Activated gamma-delta T cell treated with anti-CD3 and anti-CD28 coated beads, Interleukin-2, amount 50 U/mL, for 16 hours (primary cell): ENCODE data around the gene TNIP1.

ENCODE experiments used
- DNase-seq: peaks from one replicate; pipeline ENCODE4 v3.0.0-alpha.2; 2020; ENCODE audit warnings: low read depth

Gene TNIP1

DNA sequence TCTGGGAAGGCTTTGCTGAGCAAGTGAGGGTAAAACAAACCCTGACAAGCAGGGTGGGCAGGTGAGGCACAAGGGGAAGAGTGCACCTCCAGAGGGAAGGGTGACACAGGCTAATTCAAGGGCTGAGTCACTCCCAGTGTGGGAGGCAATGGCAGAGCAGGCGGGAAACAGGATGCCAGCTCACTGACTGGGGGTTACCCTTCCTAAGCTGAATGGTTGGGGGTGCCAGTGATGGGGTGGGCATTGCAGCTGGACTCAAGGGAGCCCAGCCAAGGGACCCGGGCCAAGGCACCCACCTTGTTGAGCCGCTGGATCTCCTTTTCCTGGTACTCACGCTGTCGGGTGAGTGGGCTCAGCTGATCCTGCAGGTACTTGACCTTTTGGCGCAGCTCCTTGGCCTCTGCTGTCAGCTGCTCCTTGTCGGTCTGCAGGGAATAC is 42.0 kb downstream of the TNIP1 start:
- no peak for DNase-seq

DNA sequence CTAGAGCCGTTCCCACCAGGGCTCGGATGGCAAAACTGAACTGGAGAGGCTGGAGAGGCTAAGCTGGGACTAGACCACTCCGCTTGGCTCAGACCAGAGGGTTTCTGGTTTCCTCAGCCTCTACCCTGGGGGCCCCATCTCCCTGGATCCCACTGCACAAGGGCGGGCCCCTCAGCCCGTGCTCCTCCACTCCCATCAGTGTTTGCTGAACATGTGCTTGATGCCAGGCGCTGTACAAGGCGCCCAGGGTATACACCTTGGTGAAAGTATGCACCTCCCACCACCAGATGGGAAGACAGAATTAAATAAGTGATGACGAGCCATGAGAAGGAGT is 42.5 kb downstream of the TNIP1 start:
- no peak for DNase-seq

DNA sequence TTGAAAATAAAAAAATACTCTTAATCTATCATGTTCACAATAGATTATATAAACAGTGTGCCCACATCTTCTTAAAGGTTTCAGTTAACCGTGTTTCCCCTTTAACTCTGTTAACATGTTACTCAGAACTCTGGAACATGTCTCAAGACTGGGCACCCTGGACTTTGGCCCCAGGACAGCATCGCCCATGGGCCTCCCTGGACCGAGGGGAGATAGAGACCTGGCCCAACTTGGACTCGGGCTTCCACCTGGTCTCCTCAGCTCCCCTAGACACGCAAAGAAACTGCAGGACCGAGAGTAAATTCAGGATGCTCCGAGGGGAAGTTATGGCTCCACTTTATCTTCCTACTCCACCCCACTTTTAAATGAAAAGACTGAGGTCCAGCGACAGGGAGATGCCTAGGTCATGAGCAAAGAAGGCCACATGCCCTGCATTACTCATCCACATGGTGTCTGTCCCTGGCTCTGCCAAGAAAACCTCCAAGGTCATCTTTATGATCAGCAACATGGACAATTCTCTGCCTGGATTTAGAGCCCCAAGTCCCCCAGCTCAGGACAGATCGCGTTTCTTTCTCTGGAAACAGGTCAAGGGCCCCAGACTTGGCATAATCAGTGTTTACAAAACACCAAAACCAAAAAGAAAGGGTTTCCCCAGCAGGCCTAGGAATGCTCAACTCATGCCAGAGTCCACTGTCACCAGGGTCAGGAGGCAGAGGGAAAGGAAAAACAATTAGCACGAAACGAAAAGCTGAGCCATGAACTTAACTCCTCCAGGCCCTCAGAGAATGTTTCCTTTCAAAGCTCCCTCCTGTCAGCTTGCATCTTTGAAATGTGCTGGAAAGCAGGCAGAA is 43.0 kb downstream of the TNIP1 start:
- DNase-seq = no peak

DNA sequence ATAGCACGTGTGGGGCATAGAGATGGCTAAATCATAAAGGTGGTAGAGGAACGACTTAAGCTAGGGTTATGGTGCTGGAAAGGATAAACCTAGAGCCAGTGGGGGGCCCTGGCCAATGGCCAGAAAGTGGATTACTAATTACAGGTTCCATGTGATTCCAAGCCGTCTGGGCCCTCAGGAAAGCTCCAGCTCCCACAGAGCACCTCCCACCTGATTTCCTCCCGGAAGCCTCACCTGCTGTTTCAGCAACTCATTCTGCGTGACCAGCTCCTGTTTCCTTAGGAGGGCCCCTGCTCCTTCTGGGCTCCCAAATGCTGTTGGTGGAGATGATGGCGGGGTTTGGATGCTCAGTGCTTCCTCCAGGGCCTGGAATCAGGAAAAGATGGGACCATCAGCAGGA is 44.3 kb downstream of the TNIP1 start:
- DNase-seq = no peak

DNA sequence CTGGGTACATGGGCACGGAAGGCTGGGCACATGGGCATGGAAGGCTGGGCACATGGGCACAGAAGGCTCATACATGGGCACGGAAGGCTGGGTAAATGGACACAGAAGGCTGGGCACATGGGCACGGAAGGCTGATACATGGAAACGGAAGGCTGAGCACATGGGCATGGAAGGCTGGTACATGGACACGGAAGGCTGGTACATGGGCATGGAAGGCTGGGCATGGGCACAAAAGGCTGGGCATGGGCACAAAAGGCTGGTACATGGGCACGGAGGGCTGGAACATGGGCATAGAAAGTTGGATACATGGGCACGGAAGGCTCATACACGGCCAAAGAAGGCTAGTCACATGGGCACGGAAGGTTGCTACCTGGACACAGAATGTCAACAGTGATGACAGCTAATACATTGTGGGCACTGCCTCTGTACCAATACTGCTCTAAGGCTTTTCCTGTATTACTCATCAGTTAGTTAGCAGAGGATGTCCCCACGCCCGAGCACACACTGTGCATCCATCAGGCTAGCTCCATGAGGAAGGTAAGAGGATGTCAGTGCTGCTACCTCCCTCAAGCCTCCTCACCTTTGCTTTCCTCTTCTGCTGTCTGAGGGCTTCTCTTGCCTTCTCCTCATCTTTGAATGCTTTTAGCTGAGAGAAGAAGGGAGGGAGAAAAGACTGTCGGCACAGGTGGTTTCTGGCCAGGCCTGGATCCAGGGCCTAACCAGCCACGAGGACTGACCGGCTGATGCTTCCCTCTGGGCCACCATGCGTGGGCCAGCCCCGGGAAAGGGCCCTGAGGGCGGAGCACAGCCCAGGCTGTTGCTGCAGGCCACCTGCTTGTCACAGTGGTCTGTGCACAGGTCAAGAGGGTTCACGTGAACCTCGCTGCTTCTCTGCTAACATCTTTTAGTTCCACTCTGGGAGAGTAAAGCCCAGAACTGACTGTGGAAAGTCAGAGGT is 46.1 kb downstream of the TNIP1 start:
- DNase-seq = no peak

DNA sequence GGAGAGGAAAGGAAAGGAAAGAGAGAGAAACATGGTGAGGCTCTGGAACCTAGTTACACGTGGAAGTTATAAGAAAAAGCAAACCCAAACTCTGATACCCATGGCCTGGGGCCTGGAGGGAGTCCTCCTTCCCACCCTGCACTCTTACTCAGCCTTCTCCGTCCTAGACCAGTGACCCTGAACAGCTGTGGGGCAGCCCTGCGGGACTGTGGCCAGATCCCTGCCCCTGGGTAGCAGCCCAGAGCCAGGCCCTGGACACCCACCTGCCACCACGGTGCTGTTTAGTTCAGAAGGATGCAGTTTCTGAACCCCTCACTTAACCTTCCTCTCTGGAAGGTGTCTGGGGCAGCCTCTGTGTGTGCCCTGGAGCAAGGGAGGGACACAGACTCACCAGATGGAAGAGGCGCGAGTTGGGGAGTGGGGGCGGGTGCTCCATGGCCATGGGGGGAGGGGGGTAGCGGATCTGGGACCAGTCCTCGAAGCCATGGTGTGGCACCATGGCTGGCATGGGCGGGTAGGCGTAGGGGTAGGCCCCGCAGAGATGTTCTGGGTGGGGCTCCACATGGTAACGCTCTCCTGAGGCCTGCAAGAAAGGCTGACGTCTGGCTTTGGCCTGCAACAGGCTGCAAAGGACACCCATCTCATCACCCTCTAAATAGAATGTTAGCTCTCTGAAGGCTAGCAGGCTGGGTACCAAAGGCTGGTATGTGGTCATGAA is 47.5 kb downstream of the TNIP1 start:
- DNase-seq = no peak

DNA sequence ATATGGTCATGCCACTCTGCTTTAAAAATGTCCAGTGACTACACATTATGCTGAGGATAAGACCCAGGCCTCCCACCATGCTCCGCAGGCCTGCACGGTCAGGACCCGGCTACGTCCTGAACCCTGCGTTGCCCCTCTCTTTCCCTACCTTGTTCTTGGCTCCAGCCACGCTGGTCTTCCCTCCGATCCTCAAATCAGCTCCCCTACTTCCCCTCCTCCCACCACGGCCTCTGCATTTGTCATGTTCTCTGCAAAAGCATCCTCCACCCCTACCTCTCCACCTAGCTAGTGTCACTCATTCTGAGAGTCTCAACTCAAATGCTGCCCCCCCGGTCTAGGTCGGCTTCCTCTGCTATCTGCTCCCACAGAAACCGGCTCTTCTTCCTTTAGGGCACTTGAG is 49.3 kb downstream of the TNIP1 start:
- DNase-seq = no peak

DNA sequence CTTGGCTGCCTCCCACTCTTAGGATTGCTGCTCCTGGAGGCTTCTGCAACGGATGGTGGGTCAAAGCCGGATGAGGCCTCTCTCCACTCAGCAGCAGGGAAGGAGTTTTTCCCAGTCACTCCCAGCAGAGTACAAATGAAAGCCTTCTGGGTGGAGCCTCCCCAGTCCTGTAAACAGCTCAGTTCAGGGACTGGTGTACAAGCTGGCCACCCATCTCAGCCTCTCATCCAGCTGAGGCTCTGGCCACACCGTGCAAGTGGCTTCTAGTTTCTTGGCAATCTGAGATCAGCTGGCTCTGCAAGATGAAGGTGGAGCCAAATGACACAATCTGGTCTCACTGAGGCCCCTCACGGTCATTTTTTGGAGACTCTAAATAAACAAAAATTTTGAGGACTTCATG is 50.5 kb downstream of the TNIP1 start:
- DNase-seq = no peak

DNA sequence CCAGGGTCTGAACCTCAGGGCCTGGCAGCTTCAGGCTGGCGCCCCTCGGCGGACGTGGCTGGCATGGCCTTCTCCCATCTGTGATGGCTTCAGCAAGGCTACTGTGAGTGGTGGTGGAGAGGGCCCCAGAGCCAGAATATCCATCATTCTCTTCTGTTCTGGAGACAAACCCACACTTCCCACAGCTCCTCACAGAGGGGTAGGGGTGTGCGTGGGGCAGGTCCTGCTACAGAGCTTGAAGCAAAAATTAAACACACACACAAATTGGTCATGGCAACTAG is 50.8 kb downstream of the TNIP1 start:
- DNase-seq = no peak

DNA sequence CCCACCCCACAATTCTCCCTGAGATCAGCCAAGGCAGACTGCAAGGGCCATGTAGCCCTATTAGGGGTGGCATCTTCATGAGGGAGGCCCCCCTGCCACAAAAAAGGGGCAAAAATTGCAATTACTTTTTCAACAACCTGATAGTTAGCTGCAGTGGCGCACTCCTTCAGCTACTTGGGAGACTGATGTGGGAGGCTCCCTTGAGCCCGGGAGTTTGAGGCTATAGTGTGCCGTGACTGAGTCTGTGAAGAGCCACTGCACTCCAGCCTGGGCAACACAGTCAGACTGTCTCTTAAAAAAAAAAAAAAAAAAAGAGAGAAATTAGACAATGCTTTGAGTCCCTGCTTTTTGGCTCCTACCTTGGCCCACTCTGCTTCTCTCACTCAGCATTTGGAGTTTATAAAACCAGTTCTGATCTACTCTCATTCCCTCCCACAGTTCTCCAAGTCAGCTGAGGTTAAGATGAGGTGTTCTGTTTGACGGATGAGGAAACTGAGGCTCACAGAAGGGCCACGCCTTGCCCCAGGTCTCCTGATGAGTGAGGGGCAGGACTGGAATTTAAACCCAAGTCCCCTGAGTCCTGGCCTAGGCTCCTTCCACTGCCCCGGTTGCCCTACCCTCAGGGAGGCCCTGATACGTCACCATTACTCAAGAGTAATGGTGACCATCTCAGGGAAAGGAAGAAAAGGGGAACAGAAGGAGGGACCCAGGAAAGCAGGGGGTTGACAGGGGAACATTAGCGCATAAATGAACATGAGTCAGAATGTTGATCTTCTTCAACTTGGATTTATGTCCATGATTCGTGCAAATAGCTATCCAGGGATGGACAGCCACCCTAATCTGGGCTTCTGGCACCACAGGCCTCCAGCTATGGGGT is 51.4 kb downstream of the TNIP1 start:
- no peak for DNase-seq

DNA sequence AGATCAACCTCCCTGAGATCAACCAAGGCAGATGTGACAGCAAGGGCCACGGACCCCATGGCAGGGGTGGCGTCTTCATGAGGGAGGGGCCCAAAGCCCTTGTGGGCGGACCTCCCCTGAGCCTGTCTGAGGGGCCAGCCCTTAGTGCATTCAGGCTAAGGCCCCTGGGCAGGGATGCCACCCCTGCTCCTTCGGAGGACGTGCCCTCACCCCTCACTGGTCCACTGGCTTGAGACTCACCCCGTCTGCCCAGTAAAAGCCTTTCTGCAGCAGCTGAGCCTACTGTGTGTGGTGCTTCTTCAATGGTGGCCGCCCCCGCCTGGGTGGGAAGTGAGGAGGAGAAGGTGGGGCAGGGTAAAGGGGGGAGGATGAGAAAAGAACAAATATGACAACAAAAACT is 52.1 kb downstream of the TNIP1 start:
- no peak for DNase-seq

DNA sequence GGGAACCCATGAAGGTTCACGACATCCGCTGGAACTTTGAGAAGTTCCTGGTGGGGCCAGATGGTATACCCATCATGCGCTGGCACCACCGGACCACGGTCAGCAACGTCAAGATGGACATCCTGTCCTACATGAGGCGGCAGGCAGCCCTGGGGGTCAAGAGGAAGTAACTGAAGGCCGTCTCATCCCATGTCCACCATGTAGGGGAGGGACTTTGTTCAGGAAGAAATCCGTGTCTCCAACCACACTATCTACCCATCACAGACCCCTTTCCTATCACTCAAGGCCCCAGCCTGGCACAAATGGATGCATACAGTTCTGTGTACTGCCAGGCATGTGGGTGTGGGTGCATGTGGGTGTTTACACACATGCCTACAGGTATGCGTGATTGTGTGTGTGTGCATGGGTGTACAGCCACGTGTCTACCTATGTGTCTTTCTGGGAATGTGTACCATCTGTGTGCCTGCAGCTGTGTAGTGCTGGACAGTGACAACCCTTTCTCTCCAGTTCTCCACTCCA is 52.8 kb downstream of the TNIP1 start:
- no peak for DNase-seq

DNA sequence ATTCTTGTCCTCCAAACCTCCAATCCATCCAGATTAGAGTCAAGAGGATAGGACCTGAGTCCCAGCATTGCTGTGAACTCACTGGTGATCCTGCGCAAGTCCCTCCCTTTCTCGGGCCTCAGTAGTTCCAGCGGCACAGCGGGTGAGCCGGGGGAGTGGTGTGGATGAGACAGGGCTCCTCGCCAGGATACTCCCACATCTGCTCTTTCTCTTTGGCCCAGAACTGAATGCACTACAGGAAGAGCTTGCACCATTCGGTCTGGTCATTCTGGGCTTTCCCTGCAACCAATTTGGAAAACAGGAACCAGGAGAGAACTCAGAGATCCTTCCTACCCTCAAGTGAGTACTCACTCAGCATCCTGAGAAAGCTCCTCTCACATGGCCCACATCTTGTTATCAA is 54.2 kb downstream of the TNIP1 start:
- no peak for DNase-seq

DNA sequence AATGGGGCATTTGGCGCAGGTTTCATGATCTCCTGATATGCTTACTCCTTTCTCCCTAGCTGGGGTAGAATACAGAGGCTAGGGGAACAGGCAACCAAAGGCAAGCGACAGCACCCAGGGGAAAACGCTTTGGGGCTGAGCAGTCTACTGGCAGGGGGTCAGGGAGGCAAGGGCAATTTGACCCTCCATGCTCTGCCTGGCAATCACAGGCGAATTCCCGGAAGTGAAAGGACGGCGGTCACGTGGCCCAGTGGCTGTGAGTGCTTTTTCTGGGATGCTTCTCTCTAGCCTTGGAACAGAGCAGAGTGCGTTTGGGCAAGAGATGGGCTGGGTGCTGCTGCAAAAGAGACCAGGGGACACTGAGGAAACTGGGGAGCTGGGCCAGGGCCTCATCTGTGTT is 54.7 kb downstream of the TNIP1 start:
- DNase-seq = no peak

DNA sequence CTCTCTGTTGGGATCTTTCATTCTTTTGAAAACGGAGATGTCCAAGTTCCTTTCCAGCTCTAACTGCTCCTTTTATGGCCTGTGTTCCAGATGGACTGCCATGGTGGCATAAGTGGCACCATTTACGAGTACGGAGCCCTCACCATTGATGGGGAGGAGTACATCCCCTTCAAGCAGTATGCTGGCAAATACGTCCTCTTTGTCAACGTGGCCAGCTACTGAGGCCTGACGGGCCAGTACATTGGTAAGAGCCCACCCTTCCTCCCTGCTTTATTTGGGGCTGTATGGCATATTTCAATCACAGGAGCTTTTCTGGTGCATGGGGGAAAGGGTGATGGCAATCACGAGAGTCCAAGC is 55.6 kb downstream of the TNIP1 start:
- no peak for DNase-seq

DNA sequence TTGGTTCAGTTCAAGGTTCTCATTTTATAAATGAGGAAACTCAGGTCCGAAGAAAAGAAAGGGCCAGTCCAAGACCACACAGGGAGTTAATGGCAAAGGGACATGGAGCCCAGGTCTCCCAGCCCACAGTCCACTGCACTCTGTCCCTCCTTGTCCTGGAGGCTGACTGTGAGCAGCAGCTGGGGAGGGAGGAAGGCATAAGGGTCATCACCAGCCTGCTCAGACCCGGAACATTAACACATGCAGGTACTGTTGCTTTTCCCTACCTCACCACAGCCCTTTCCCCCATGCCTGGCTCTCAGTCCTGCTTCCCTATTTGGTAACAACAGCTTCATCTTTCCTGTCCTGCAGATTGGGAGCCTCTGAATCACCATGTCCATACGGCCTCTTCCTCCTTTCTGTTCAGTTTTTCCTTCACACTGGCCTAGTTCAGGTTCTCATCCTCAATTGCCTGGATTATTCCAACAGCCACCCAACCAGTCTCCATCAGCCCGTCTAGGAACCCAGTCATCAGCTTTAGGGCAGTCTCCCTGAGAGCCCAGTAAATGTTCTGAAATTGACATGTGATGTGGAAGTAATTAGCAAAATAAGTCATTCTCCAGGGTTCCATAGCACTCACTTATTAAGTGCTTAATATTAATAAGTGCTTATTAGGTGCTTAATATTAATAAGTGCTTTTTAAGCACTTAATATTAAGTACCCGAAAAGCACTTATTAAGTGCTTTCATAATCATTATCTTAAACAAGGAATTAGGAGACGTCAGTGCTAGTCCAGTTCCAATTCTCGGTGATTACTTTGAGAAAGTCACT is 56.2 kb downstream of the TNIP1 start:
- no peak for DNase-seq

DNA sequence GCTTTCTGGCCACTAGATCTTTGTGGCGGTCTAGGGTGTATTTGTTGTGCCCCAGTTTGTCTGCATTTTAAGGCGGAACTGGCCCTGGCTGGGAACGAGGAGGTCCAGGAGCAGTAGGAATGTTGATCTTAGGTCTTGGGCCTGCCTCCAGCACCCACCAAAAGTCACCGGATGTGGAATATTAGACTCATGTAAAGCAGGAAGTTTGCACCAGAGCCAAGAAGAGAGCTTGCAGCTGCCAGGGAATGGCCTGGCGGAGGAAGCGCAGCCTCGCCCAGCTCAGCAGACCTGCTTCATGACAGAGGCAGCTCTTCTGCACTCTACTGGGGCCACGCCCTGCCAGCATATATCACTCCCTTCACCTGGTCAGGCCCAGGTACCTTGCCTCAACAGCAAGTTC is 57.2 kb downstream of the TNIP1 start:
- no peak for DNase-seq

DNA sequence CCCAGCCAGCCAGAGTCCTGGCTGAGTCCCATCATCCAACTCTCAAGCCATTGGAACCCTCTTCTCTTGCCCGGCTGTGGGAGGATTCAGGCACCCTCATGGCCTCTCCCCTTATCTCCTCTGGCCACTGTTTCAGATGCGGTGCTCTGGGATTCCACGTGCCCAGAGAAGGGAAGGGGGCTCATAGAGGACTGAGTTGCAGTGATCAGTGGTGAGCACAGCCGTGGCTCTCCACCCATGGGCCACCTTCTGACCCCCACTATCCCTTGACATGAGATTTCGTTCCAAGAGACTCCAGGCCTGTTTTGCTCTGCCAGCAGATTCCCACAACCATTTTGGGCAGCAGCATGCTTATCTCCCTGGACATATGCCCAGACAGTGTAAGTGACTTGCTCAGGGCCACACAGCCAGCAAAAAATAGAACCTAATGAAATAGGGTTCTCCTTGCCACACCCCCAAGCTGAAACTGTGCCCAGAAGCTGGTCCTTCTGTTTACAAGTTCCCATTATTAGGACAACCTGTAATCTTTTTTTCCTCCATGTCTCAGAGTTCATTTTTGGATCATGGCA is 57.7 kb downstream of the TNIP1 start:
- DNase-seq = no peak

DNA sequence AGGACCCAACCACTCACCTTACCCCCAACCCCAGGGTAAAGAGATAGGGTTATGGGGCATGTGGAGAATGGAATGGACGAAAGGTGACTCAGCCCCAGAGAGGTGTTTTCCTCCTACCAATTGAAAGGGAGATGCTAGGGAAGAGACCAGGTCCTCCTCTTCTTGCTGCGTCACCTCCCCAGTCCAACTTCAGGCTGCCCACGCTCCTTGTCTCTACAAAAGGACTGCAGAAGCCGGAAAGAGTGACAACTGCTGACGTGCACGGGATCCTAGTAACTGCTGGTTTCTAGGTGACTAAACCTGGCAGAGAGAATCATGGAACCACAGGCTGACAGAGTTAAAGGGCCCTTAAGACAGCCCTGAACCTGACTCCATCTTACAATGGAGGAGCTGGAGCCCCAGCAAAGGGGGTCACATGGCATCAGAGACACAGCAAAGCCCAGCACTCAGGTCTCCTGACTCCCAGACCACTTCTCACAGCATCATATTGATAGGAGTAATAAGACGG is 58.3 kb downstream of the TNIP1 start:
- no peak for DNase-seq

DNA sequence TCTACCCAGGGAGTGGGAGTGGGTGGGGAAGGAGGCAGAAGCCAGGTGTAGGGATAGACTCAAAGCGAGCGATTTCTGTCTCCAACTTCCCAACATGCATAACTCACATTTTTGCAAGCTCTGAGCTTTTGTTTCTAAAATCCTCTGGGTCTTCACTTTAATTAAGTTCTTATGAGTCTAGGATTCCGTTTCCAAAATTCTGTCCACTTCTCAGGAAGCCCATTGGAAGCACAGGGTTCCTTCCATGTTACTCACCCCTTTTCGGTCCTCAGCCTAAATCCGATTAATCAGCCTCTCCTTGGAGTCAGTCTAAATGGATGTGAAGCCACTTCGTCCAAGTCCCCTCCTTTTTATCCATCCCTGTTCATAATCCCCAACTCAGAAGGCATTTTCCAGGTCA is 59.1 kb downstream of the TNIP1 start:
- DNase-seq = no peak
